ENCODE data around the gene MYH10.

Gene MYH10

DNA sequence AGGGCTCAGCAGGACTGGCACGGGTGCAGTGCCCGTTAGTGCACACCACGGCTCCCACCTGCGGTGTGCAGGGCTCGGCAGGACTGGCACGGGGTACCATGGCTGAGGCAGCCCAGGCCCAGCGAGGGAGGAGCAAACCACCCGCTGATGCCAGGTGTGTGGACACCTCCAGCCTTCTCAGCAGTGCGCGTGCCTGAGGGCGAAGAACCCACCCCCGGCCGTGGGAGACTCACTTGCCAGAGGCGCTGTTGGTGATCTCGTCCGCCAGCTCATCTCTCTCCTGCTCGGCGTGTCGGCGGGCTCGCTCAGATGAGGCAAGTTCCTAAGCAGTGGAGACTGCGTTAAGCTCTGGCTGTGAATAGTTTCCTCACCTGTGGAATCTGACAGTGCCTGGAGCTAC, 149.4 kb downstream of the MYH10 start:
- H3K4me3 ChIP-seq (ENCODE audit: low read length), result no peak overlapping the region
- TF ChIP-seq, protein P1, sequence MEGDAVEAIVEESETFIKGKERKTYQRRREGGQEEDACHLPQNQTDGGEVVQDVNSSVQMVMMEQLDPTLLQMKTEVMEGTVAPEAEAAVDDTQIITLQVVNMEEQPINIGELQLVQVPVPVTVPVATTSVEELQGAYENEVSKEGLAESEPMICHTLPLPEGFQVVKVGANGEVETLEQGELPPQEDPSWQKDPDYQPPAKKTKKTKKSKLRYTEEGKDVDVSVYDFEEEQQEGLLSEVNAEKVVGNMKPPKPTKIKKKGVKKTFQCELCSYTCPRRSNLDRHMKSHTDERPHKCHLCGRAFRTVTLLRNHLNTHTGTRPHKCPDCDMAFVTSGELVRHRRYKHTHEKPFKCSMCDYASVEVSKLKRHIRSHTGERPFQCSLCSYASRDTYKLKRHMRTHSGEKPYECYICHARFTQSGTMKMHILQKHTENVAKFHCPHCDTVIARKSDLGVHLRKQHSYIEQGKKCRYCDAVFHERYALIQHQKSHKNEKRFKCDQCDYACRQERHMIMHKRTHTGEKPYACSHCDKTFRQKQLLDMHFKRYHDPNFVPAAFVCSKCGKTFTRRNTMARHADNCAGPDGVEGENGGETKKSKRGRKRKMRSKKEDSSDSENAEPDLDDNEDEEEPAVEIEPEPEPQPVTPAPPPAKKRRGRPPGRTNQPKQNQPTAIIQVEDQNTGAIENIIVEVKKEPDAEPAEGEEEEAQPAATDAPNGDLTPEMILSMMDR (IDR thresholded peaks at IDR 0.05; ENCODE audit: insufficient read depth, low read depth, low read length, missing control alignments), result no peak
- peak; percentile 41 for DNase-seq (ENCODE audit: low read depth)

DNA sequence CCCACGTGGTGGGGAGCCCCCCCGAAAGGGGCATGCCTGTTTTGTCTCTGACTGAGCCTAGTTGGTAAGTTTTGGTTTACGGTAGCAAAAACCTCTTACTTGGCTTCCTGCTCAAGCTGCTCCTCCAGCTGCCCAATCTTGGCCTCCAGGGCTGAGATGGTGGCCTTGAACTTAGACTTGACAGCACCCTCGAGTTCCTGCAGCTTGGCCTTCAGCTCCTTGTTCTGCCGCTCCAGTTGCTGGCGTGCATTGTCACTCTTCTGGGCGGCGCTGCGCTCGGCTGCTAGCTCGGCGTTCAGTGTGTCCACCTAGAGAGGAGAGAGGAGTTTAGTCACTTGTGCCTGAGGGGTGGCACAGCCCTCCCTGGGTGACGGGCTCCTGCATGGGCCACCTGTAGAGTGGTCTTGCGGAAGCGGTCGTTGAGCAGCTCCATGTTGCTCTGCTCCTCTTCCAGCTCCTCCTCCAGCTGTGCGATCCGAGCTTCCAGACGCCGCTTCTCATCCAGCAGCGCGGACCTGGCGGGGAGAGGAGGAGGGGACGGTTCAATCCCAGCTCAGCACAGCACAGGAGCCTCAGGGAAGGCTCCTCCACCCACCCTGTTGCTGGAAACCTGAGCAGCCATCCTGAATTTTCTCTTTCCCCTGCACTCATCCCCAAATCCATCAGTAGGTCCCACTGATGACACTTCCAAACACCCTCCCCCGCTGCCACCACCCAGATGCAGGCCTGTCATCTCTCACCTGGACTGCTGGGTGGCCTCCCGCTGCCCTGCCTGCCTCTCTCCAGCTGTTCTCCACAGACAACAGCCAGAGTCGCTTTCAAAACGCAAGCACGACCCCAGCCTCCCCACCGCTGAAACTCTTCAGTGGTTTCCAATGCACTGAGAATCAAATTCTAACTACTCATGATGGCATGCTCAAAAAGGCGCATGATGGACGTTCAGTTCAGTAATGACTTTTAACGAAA, 150.2 kb downstream of the MYH10 start:
- H3K4me3 ChIP-seq (ENCODE audit: low read length), result no peak overlapping the region
- DNase-seq (ENCODE audit: low read depth), result no peak
- TF ChIP-seq, protein P1 (IDR thresholded peaks at IDR 0.05; ENCODE audit: insufficient read depth, low read depth, low read length, missing control alignments), result no peak

DNA sequence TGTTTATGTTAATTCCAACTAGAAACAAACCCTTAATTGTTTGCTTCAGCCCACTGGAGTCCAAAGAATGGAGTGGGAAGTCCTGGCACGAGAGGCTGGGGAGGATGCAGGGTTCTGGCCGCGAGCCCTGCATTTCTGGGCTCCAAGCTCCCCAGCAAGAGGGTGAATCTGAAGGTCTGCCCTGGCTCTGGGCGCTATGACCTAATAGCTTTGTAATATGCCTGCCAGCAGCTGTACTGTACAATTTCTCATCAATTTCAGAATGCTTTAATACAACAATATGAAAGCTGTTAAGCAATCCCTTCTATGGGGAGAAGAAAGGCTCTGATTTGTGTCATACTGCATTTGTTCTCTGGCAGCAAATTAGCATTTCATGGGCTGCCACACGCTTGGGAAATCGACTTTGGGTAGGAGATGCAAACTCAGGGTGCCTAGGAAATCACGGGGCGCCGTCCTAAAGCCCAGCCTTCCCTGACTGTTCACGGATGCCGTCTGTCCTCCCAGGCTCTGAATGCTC, 151.0 kb downstream of the MYH10 start:
- H3K4me3 ChIP-seq (ENCODE audit: low read length), result no peak overlapping the region
- no peak for DNase-seq (ENCODE audit: low read depth)

DNA sequence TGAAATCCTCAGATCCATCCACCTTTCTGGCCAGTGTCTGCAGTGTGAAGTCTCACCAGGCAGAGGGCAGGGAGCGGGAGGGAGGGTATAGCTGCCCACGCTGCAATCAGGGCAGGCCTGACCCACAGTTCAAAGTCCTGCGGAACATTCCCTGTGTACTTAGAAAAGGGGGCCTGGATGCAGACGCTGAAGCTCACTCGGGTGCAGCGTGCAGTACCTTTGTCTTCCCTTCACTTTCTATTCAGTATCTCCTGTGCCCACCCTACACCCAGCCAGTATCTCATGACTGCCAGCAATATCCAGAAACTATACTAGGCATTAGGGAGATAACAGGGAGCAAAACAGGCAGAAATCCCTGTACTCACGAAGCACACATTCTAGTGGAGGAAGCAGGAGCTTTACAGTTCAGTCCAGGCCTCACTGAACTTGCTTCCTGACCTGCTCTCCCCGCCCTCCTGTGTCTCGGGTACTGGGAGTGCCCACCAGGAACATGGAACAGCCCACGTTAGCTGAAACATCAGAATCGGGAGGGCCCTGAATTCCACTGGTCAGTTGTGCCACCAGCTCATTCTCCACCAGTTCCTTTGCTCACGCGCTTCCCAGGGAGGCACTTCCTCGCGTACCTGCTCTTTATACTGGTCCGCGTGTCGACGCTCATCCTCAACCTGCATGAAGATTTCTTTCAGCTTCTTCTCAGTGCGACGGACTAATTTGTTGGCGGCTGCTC, 152.6 kb downstream of the MYH10 start:
- H3K4me3 ChIP-seq (ENCODE audit: low read length), result no peak overlapping the region
- no peak for DNase-seq (ENCODE audit: low read depth)
- TF ChIP-seq, protein P1 (IDR thresholded peaks at IDR 0.05; ENCODE audit: insufficient read depth, low read depth, low read length, missing control alignments), result no peak

More for the DNA sequence above, 151.0 kb downstream of the MYH10 start:
- TF ChIP-seq, protein P1 (IDR thresholded peaks at IDR 0.05; ENCODE audit: insufficient read depth, low read depth, low read length, missing control alignments), result no peak

DNA sequence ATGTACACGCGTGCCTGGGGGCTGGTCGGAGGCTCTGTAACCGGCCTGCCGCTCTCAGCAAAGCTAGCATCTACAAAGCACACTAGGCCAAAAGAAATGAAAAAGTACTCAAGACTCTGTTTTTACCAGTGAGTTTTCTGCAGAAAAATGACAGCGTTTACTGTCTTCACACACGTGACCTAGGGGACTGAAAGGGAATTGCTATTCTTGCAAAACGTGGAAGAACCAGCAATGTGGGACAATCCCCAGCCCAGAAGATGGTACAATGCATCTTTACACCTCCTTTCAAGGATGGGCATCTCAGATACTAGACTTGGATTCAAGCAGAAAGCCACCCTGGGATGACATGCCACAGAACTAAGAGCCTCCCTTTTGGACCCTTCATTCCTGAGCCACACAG, 153.4 kb downstream of the MYH10 start:
- no peak overlapping the region for H3K4me3 ChIP-seq (ENCODE audit: low read length)
- TF ChIP-seq, protein P1 (IDR thresholded peaks at IDR 0.05; ENCODE audit: insufficient read depth, low read depth, low read length, missing control alignments), result no peak
- DNase-seq (ENCODE audit: low read depth), result no peak

DNA sequence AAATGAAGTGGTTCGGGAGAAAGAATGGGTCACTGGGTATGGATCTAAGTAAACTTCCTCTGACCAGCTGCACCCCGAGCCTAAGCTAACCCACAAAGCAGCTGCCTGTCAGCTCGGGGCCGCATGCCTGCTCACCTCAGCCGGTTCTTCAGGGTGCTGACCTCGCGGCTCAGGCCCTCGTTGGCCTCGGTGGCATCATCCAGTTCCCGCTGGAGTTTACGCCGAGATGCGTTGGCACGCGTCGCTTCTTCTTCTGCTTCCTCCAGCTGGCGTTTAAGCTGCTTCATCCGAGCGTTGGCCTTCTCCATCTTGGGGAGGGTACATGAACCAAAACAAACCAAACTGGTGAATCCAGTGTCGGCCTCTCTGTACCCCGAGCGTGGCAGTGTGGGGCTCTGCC, 153.8 kb downstream of the MYH10 start:
- no peak for DNase-seq (ENCODE audit: low read depth)
- TF ChIP-seq, protein P1 (IDR thresholded peaks at IDR 0.05; ENCODE audit: insufficient read depth, low read depth, low read length, missing control alignments), result no peak
- H3K4me3 ChIP-seq (ENCODE audit: low read length), result no peak overlapping the region

Measured in epithelial cell of esophagus (primary cell).